Measurements from ENCODE around the gene SPECC1L. TPM values are rescaled to one million over a fixed set of nuclear protein-coding genes. Genes with fewer than 3 reads are reported as not detected.
A peak's percentile ranks its signal among the peaks of the same experiment; 100 is the strongest.

SPECC1L gene
- total RNA-seq, 1 donor from 2014 or later = 21.9 TPM

DNA sequence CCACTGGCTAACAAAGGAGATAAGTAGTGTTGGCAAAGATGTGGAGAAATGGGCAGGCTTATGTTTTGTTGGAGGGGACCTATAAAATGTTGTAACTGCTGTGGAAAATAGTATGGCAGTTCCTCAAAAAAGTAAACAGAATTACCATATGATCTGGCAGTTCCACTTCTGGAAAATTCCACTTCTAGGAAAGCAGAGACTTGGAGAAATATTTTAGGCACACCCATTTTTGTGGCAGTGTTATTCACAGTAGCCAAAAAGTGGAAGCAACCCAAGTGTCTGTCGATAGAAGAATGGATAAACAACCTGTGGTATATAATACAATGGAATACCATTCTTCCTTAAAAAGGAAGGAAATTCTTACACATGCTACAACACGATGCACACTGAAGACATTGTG is 99.8 kb downstream of the SPECC1L start:
- H3K27ac ChIP-seq (ENCODE audit: low read depth, low read length) = no peak overlapping the region
- no peak overlapping the region for H3K9ac ChIP-seq (ENCODE audit: low read depth in 1 of 3, low read length in 3 of 3)
- no peaks in the 10 kb centered on the region for H3K9me3 ChIP-seq (ENCODE audit: control insufficient read depth in 3 of 3, low read length in 3 of 3)
- H3K27me3 ChIP-seq (ENCODE audit: control insufficient read depth in 3 of 3, insufficient read depth in 3 of 3, low read length in 3 of 3) = no peaks in the 10 kb centered on the region
- peaks cover 14 to 38% (median 38%) of the 10 kb centered on the region in 3 donors for H3K36me3 ChIP-seq (ENCODE audit: control insufficient read depth in 3 of 3, insufficient read depth in 3 of 3, low read length in 3 of 3)
- no peaks in the 10 kb centered on the region for H3K4me1 ChIP-seq (ENCODE audit: control insufficient read depth in 3 of 3, insufficient read depth in 3 of 3, low read length in 3 of 3)
- H3K4me3 ChIP-seq (ENCODE audit: low read length in 3 of 3) = no peak overlapping the region

DNA sequence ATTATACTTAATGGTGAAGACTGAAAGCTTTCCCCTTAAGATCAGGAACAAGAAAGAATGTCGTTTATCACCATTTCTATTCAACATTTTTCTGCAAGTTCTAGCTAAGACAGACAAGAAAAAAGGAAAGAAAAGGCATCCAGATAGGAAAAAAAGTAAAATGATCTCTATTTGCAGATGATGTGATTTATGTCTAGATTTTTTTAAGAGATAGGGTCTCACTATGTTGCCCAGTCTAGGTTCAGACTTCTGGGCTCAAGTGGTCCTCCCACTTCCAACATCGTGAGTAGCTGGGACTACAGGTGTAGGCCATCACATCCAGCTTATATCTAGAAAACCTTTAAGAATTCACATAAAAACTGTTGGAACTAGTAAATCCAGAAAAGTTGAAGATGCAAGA is 105.4 kb downstream of the SPECC1L start:
- Histone ChIP-seq H3K4me3 (ENCODE audit: low read length in 3 of 3) (no peak overlapping the region), H3K4me1 (ENCODE audit: control insufficient read depth in 3 of 3, insufficient read depth in 3 of 3, low read length in 3 of 3) (peaks cover 0 to 10% (median 0%) of the 10 kb centered on the region in 3 donors), H3K9me3 (ENCODE audit: control insufficient read depth in 3 of 3, low read length in 3 of 3) (no peaks in the 10 kb centered on the region), H3K36me3 (ENCODE audit: control insufficient read depth in 3 of 3, insufficient read depth in 3 of 3, low read length in 3 of 3) (peaks cover 14 to 26% (median 18%) of the 10 kb centered on the region in 3 donors), H3K27ac (ENCODE audit: low read depth, low read length) (no peak overlapping the region), H3K9ac (ENCODE audit: low read depth in 1 of 3, low read length in 3 of 3) (no peak overlapping the region), H3K27me3 (ENCODE audit: control insufficient read depth in 3 of 3, insufficient read depth in 3 of 3, low read length in 3 of 3) (no peaks in the 10 kb centered on the region)

DNA sequence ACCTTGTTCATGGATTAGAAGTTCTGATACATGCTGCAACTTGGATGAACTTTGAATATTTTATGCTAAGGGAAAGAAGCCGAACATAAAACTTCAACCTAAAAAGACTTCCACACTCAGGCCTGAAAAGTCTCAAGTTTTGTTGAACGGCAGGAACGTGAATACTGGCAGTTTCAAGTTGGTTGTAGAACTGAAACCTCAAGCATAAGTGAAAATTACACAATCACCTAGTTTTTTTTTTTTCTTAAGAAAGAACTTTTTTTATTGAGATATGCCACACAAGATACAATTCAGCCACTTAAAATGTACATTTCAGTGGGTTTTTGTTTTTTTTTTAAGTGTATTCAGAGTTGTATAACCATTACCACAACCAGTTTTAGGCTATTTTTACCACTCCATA is 106.0 kb downstream of the SPECC1L start:
- H3K27me3 ChIP-seq (ENCODE audit: control insufficient read depth in 3 of 3, insufficient read depth in 3 of 3, low read length in 3 of 3) = no peaks in the 10 kb centered on the region
- no peak overlapping the region for H3K27ac ChIP-seq (ENCODE audit: low read depth, low read length)
- no peaks in the 10 kb centered on the region for H3K9me3 ChIP-seq (ENCODE audit: control insufficient read depth in 3 of 3, low read length in 3 of 3)
- no peak overlapping the region for H3K4me3 ChIP-seq (ENCODE audit: low read length in 3 of 3)
- H3K9ac ChIP-seq (ENCODE audit: low read depth in 1 of 3, low read length in 3 of 3) = no peak overlapping the region
- peaks cover 12 to 23% (median 14%) of the 10 kb centered on the region in 3 donors for H3K36me3 ChIP-seq (ENCODE audit: control insufficient read depth in 3 of 3, insufficient read depth in 3 of 3, low read length in 3 of 3)
- H3K4me1 ChIP-seq (ENCODE audit: control insufficient read depth in 3 of 3, insufficient read depth in 3 of 3, low read length in 3 of 3) = peaks cover 0 to 10% (median 0%) of the 10 kb centered on the region in 3 donors

DNA sequence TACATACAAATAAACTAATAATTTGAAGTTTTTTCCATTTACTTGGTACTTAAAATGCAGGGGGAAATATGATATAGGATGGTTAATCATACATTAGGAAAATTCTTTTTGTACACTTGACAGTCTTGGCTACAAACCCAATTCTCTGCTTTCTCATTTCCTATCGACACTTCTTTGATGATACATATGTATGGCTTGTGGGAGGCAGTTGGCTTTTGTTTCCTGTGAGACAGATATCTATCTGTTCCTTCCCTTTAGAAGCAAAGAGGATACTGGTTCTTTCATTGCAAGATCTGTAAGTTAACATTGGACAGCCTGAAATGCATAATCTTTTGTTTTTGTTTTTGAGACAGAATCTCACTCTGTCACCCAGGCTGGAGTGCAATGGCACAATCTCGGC is 108.9 kb downstream of the SPECC1L start:
- Histone ChIP-seq H3K9ac (ENCODE audit: low read depth in 1 of 3, low read length in 3 of 3) (no peak overlapping the region), H3K36me3 (ENCODE audit: control insufficient read depth in 3 of 3, insufficient read depth in 3 of 3, low read length in 3 of 3) (peaks cover 12 to 18% (median 12%) of the 10 kb centered on the region in 3 donors), H3K27me3 (ENCODE audit: control insufficient read depth in 3 of 3, insufficient read depth in 3 of 3, low read length in 3 of 3) (no peaks in the 10 kb centered on the region), H3K9me3 (ENCODE audit: control insufficient read depth in 3 of 3, low read length in 3 of 3) (no peaks in the 10 kb centered on the region), H3K4me3 (ENCODE audit: low read length in 3 of 3) (no peak overlapping the region), H3K4me1 (ENCODE audit: control insufficient read depth in 3 of 3, insufficient read depth in 3 of 3, low read length in 3 of 3) (peaks cover 0 to 10% (median 0%) of the 10 kb centered on the region in 3 donors), H3K27ac (ENCODE audit: low read depth, low read length) (no peak overlapping the region)

DNA sequence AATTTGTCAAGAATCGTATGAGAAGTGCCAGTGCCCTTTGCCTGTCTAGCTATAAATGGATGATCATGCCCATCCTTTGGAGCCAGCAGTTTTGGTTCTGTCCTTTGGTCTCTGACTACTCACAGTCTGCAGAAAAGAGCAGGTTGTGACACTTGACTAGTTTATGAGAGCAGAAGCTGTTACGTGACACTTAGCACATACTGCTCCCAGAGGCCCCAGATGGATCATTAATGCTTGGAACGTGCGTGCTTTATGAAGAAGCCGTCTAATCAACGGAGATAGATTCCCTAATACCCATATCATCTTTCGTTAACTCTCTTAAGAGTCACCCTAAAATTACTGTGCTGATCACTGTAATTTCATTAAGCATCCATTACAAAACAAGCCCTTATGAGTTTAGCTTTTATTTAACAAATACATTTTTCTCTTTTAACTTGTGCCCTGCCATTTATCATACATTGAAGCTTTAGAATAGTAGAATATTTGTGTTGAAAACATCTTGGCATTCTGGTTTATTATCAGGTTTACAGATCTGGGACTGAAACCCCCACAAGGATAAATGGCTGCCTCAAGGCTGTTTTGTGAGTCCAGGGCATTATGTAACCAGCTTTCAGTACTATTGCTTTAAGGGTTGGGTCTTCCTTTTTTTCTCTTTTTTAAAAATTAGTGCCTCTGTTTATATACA is 109.7 kb downstream of the SPECC1L start:
- H3K4me3 ChIP-seq (ENCODE audit: low read length in 3 of 3) = no peak overlapping the region
- no peaks in the 10 kb centered on the region for H3K9me3 ChIP-seq (ENCODE audit: control insufficient read depth in 3 of 3, low read length in 3 of 3)
- H3K9ac ChIP-seq (ENCODE audit: low read depth in 1 of 3, low read length in 3 of 3) = no peak overlapping the region
- no peak overlapping the region for H3K27ac ChIP-seq (ENCODE audit: low read depth, low read length)
- H3K27me3 ChIP-seq (ENCODE audit: control insufficient read depth in 3 of 3, insufficient read depth in 3 of 3, low read length in 3 of 3) = no peaks in the 10 kb centered on the region
- peaks cover 12 to 16% (median 12%) of the 10 kb centered on the region in 3 donors for H3K36me3 ChIP-seq (ENCODE audit: control insufficient read depth in 3 of 3, insufficient read depth in 3 of 3, low read length in 3 of 3)
- H3K4me1 ChIP-seq (ENCODE audit: control insufficient read depth in 3 of 3, insufficient read depth in 3 of 3, low read length in 3 of 3) = peaks cover 0 to 10% (median 0%) of the 10 kb centered on the region in 3 donors

DNA sequence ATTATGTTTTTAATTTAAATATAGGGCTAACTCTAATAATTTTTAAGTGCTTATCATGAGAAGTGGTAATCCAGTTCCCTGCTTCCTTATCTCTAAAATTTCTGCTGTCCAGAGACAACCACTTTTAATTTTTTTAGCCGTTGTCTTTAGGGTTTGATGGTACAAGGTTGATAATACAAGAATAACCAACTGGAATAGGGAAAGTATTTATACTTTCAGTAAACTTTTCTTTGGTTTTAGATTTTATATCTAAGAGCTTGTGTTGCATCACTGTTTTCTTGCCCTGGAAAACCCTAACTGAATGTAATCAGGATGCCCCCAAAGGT is 110.2 kb downstream of the SPECC1L start:
- peaks cover 9 to 10% (median 9%) of the 10 kb centered on the region in 3 donors for H3K36me3 ChIP-seq (ENCODE audit: control insufficient read depth in 3 of 3, insufficient read depth in 3 of 3, low read length in 3 of 3)
- no peaks in the 10 kb centered on the region for H3K9me3 ChIP-seq (ENCODE audit: control insufficient read depth in 3 of 3, low read length in 3 of 3)
- no peak overlapping the region for H3K4me3 ChIP-seq (ENCODE audit: low read length in 3 of 3)
- peaks cover 0 to 10% (median 0%) of the 10 kb centered on the region in 3 donors for H3K4me1 ChIP-seq (ENCODE audit: control insufficient read depth in 3 of 3, insufficient read depth in 3 of 3, low read length in 3 of 3)
- no peak overlapping the region for H3K9ac ChIP-seq (ENCODE audit: low read depth in 1 of 3, low read length in 3 of 3)
- H3K27ac ChIP-seq (ENCODE audit: low read depth, low read length) = no peak overlapping the region
- H3K27me3 ChIP-seq (ENCODE audit: control insufficient read depth in 3 of 3, insufficient read depth in 3 of 3, low read length in 3 of 3) = no peaks in the 10 kb centered on the region

DNA sequence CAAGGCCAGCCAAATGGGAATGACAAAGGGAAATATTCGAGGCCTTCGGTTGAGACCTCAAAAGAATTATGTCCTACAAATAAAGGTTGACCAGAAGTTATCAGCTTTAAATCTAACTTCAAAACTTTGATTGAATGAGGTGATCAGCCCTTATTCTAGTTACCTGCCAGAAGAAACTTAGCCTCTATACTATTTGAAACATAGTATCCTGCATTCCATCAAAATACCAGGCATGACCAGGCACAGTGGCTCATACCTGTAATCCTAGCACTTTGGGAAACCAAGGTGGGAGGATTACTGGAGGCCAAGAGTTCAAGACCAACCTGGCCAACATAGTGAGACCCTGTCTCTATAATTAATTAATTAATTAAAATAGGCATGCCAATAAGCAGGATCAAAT is 112.4 kb downstream of the SPECC1L start:
- Histone ChIP-seq H3K27ac (ENCODE audit: low read depth, low read length) (no peak overlapping the region), H3K4me1 (ENCODE audit: control insufficient read depth in 3 of 3, insufficient read depth in 3 of 3, low read length in 3 of 3) (peaks cover 0 to 10% (median 0%) of the 10 kb centered on the region in 3 donors), H3K36me3 (ENCODE audit: control insufficient read depth in 3 of 3, insufficient read depth in 3 of 3, low read length in 3 of 3) (peaks cover 0 to 2% (median 0%) of the 10 kb centered on the region in 3 donors), H3K4me3 (ENCODE audit: low read length in 3 of 3) (no peak overlapping the region), H3K27me3 (ENCODE audit: control insufficient read depth in 3 of 3, insufficient read depth in 3 of 3, low read length in 3 of 3) (no peaks in the 10 kb centered on the region), H3K9me3 (ENCODE audit: control insufficient read depth in 3 of 3, low read length in 3 of 3) (no peaks in the 10 kb centered on the region), H3K9ac (ENCODE audit: low read depth in 1 of 3, low read length in 3 of 3) (no peak overlapping the region)

DNA sequence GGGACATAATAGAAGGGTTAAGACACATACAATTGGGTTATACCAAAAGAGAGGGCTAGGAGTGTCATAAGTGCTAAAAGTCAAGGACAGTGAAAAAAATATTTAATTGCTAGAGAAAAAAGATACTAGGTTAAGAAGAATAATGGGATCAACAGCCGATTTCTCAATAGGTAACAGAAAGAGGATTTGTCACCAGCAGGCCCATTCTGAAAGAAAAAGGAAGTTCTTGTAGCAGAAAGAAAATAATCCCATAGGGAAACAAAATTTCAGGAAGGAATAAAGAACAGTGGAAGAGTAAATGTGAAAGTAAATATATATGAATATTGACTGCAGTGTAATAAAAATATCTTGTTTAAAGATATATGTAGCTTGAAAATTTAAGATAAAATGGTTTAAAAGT is 113.5 kb downstream of the SPECC1L start:
- Histone ChIP-seq H3K4me1 (ENCODE audit: control insufficient read depth in 3 of 3, insufficient read depth in 3 of 3, low read length in 3 of 3) (peaks cover 0 to 11% (median 0%) of the 10 kb centered on the region in 3 donors), H3K9ac (ENCODE audit: low read depth in 1 of 3, low read length in 3 of 3) (no peak overlapping the region), H3K27me3 (ENCODE audit: control insufficient read depth in 3 of 3, insufficient read depth in 3 of 3, low read length in 3 of 3) (no peaks in the 10 kb centered on the region), H3K4me3 (ENCODE audit: low read length in 3 of 3) (no peak overlapping the region), H3K9me3 (ENCODE audit: control insufficient read depth in 3 of 3, low read length in 3 of 3) (no peaks in the 10 kb centered on the region), H3K36me3 (ENCODE audit: control insufficient read depth in 3 of 3, insufficient read depth in 3 of 3, low read length in 3 of 3) (peaks cover 0 to 2% (median 0%) of the 10 kb centered on the region in 3 donors), H3K27ac (ENCODE audit: low read depth, low read length) (no peak overlapping the region)

DNA sequence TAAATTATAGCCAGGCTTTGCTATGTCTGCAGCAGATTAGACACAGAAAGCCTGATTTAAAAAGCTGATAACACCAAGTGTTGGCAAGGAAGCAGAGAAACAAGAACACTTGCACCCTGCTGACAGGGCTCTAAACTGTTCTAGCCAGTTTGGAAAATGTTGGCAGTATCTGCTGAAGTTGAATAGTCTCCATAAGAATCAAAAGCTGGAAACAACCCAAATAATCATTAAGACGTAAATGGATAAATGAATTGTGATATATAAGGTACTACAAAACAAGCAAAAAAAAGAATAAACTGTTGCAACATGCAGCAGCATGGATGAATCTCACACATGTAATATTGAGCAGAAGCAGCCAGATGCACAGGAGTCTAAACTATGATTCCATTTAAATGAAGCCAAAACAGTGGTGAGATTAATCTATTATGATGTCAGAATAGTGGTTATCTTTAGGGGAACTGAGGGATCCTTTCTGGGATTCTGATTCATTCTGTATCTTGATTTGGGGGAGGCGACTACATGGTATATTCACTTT is 116.4 kb downstream of the SPECC1L start:
- Histone ChIP-seq H3K9ac (ENCODE audit: low read depth in 1 of 3, low read length in 3 of 3) (no peak overlapping the region), H3K4me1 (ENCODE audit: control insufficient read depth in 3 of 3, insufficient read depth in 3 of 3, low read length in 3 of 3) (peaks cover 17 to 27% (median 21%) of the 10 kb centered on the region in 3 donors), H3K27me3 (ENCODE audit: control insufficient read depth in 3 of 3, insufficient read depth in 3 of 3, low read length in 3 of 3) (no peaks in the 10 kb centered on the region), H3K36me3 (ENCODE audit: control insufficient read depth in 3 of 3, insufficient read depth in 3 of 3, low read length in 3 of 3) (peaks cover 0 to 2% (median 0%) of the 10 kb centered on the region in 3 donors), H3K4me3 (ENCODE audit: low read length in 3 of 3) (no peak overlapping the region), H3K9me3 (ENCODE audit: control insufficient read depth in 3 of 3, low read length in 3 of 3) (no peaks in the 10 kb centered on the region), H3K27ac (ENCODE audit: low read depth, low read length) (no peak overlapping the region)

DNA sequence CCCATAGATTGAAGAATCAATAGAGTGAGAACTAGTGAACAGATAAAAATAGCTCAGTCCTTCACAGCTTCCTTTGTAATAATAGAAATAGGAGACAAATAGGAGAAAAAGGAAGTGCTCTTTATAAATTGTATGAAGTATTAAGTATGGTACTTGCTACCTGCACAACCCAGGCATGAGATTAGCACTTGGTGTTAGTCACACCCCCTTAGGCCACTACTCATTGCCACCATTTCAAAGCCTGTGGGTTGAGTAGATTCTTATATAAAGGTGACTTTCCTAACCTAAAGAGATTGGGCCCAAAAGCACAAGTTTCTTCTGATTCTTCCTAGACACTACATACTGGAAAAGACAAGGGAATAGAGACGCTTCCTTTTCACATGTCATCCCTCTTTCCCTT is 119.0 kb downstream of the SPECC1L start:
- Histone ChIP-seq H3K36me3 (ENCODE audit: control insufficient read depth in 3 of 3, insufficient read depth in 3 of 3, low read length in 3 of 3) (no peaks in the 10 kb centered on the region), H3K4me3 (ENCODE audit: low read length in 3 of 3) (no peak overlapping the region), H3K27me3 (ENCODE audit: control insufficient read depth in 3 of 3, insufficient read depth in 3 of 3, low read length in 3 of 3) (no peaks in the 10 kb centered on the region), H3K4me1 (ENCODE audit: control insufficient read depth in 3 of 3, insufficient read depth in 3 of 3, low read length in 3 of 3) (peaks cover 17 to 40% (median 24%) of the 10 kb centered on the region in 3 donors), H3K9me3 (ENCODE audit: control insufficient read depth in 3 of 3, low read length in 3 of 3) (no peaks in the 10 kb centered on the region), H3K27ac (ENCODE audit: low read depth, low read length) (peak overlapping the region; percentile 23), H3K9ac (ENCODE audit: low read depth in 1 of 3, low read length in 3 of 3) (no peak overlapping the region)
